ENCODE data around the gene LIPM. TPM values are rescaled to one million over a fixed set of nuclear protein-coding genes. Genes with fewer than 3 reads are reported as not detected.

Gene LIPM
- total RNA-seq, 1 donor from 2014 or later = not detected

GRCh38 chr10:88843171-88843570 is 40.6 kb downstream of the LIPM start:
- no peak for DNase-seq (ENCODE audit: low read depth)
- no peak for TF ChIP-seq CTCF (conservative IDR thresholded peaks at IDR 0.05; ENCODE audit: low read depth, low read length)
- no peak overlapping the region for H3K4me3 ChIP-seq (ENCODE audit: low read depth, low read length)

- no peak for TF ChIP-seq CTCF (conservative IDR thresholded peaks at IDR 0.05; ENCODE audit: low read depth, low read length)
- no peak overlapping the region for H3K4me3 ChIP-seq (ENCODE audit: low read depth, low read length)
- no peak for DNase-seq (ENCODE audit: low read depth)
These were observed 46.0 kb downstream of the LIPM start for GRCh38 chr10:88848499-88848898.

- no peak overlapping the region for H3K4me3 ChIP-seq (ENCODE audit: low read depth, low read length)
- no peak for DNase-seq (ENCODE audit: low read depth)
- no peak for TF ChIP-seq CTCF (conservative IDR thresholded peaks at IDR 0.05; ENCODE audit: low read depth, low read length)
These were observed 46.7 kb downstream of the LIPM start for GRCh38 chr10:88849234-88849633.

GRCh38 chr10:88850712-88851111 is 48.2 kb downstream of the LIPM start:
- H3K4me3 ChIP-seq (ENCODE audit: low read depth, low read length) = no peak overlapping the region
- no peak for TF ChIP-seq CTCF (conservative IDR thresholded peaks at IDR 0.05; ENCODE audit: low read depth, low read length)
- DNase-seq (ENCODE audit: low read depth) = no peak

GRCh38 chr10:88851706-88852105 is 49.2 kb downstream of the LIPM start, which contains the start of gene ANKRD22:
ANKRD22 (minus strand) TSS chr10:88851844; CDS start chr10:88851607, 237 bp downstream.
- DNase-seq (ENCODE audit: low read depth) = no peak
- no peak for TF ChIP-seq CTCF (conservative IDR thresholded peaks at IDR 0.05; ENCODE audit: low read depth, low read length)
- H3K4me3 ChIP-seq (ENCODE audit: low read depth, low read length) = no peak within 1 kb of the TSS

GRCh38 chr10:88852327-88852726 is 49.8 kb downstream of the LIPM start:
- no peak for TF ChIP-seq CTCF (conservative IDR thresholded peaks at IDR 0.05; ENCODE audit: low read depth, low read length)
- no peak overlapping the region for H3K4me3 ChIP-seq (ENCODE audit: low read depth, low read length)

GRCh38 chr10:88853155-88853881 is 50.8 kb downstream of the LIPM start:
- DNase-seq (ENCODE audit: low read depth) = no peak
- no peak overlapping the region for H3K4me3 ChIP-seq (ENCODE audit: low read depth, low read length)
- no peak for TF ChIP-seq CTCF (conservative IDR thresholded peaks at IDR 0.05; ENCODE audit: low read depth, low read length)

More at GRCh38 chr10:88852327-88852726, 49.8 kb downstream of the LIPM start:
- no peak for DNase-seq (ENCODE audit: low read depth)
